GM21717 (cell line): ENCODE measurements around the gene PTCHD4.

Experiments used
- ATAC-seq: cut with Tn5 transposase; IDR thresholded peaks from one replicate; pipeline ENCODE4 v1.9.1; 2021; ENCODE audit warnings: mild to moderate bottlenecking, moderate library complexity; ENCODE audit not compliant: unreplicated experiment

The PTCHD4 gene

DNA sequence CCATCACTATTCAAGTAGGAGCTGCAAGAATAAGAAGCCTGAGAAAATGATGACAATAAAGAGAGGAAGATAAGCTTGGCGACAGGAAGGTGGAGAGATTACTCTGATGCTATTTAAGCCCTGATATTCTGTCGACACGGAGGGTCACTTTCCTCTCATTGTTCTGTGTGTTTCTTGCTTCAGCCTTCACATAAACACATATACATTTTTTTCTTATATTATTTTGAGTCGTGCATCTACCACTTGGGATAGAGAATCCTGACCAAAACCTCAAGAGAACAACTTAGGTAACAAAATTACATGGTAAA lies 10.5 kb downstream of the PTCHD4 start:
- ATAC-seq: no peak

DNA sequence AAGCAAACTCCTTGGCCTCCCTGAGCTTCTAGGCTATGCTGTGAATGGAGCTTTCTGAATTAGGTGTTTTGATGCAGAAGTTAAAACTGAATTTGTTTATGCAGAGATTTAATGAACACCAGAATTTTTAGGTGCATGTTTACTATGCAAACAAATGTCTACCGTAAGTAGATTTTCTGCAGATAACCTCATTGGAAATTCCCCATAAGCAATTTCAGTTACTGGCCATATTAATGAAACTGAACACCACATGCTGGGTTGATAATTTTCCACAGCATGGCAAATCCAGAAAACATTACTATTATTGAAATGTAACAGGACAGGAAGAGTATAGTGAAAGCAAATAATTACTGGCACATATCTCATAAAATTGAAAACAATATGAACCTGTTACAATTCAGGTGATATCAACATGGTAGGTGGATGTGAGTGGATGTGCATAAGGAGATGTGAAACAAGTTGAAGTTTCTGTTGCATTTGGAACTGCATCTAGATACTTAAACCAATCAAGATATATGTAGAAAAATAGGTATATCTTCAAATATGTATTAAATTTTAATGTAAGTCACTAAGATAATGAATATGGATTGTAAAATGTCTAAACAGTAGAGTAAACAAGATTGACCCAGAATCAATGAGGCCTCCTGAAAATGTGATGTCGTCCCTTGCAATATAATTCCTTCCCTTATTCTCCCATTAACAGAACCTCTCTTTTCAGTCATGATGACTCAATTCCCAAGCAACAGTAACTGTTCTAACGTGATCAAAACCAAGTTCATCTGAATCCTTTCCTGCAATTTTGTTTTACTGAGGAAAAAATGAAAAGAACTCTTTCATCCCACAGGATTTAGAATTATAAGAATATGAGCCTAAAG lies 11.0 kb downstream of the PTCHD4 start:
- no peak for ATAC-seq

GRCh38 chr6:48098923-48099322 lies 12.1 kb downstream of the PTCHD4 start:
- ATAC-seq: no peak

DNA sequence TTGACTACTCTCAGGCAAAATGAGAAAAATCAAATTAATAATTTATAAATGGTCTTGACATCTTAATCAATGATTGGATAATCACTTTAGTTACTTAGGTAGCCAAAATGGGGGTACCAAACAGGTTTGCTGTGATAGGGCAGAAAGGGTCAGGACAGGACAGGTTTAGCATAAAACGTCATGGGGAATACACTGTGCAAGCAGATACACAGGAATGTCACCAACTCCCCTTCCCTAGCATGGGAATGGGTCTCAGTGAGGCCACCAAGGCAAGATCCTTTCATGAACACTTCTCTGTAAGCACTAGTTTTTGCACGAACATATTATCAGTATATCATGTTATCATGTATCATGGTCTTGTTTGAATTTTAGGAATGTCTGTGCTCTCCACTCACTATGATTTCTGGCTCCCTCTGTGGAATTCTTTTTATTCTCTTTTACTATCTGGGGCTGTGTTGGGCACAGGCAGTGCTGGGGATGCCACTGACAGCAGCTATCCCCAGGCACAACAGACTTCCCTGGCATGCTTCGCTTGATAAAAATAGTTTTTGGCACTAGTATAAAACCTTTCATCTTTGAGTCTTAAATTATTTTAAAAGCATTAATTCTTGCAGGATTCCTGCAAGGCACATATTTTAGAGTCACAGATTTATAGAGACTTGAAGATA lies 18.3 kb downstream of the PTCHD4 start:
- ATAC-seq: no peak

- no peak for ATAC-seq
Observed at GRCh38 chr6:48090546-48090945, 20.5 kb downstream of the PTCHD4 start.

DNA sequence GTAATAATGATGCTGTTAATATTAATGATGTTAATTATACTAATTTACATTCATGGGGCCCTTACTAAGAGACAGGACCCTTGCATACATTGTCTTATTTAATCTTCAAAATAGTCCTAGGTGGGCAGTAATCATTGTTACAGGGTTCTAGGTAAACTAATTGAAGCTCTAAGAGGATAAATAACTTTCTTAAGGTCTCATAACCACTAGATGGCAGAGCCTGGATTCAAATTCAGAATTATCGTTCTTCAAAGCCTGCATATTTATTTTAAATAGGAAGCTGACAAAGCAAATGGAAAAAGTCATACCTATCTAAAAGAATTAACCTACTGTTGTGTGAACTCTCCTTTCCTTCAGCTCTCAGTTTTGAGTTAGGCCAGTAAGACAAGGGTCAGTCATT lies 23.5 kb downstream of the PTCHD4 start:
- ATAC-seq: no peak

DNA sequence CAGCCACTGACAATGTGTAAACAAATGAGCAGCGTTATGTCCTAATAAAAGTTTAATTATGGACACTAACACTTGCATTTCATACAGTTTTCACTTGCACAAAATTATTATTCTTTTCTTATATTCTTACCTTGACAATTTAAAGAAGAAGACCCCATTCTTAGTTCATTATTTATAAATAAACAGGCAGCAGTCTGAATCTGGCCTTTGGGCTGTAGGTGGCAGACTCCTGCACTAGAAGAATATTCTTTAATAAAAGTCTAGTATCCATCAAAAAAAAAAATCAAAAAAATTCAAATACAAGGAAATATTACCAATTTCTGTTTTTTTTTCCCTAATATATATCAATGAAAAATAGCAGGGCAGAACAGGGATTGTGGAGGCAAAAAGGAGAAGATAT lies 24.8 kb downstream of the PTCHD4 start:
- ATAC-seq: no peak

DNA sequence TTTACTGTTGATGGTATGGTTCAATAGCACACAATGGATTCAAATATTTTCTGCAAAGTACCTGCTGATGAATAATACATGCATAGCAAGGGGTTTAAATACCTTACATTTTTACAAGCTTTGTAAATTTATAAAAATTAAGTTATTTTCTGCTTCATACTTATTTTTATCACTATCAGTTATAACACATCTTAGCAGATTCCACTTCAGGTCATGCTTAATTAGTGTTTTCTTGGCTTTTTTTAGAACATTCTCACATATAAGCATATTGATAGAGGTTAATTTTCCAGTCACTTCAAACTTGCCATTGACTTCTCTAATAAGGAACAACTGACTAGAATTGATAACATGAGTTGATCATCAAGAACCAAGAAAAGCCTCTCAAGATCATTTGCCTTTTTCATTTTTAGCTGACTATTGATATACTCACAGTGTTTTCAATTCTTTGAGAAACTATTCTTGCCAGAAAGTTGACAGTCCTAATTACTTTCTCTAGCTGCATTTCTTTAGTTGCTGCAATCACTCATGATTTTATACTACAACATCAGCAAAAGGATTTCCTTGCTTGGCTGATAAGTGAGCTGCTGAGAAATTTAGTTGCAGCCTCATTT lies 25.8 kb downstream of the PTCHD4 start:
- ATAC-seq: no peak

DNA sequence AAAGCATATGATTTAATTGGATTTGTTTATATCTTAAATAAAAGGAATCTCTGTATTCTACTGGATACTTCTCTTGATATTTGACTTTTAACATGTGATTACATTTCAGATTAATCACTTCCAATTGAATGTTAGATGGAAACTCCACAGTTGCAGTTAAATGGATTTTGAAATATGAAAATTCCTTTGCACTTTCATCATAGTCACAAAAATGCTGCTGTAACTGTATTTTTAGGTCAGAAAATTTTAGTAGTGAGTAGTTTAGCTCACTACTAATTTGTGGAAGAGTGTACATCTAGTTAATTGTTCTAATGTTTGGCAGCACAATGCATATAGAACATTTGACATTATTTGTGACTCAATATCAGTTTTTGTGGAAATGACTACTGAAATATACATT lies 26.8 kb downstream of the PTCHD4 start:
- no peak for ATAC-seq

- ATAC-seq: no peak
Observed at GRCh38 chr6:48080227-48081009, 30.6 kb downstream of the PTCHD4 start.

DNA sequence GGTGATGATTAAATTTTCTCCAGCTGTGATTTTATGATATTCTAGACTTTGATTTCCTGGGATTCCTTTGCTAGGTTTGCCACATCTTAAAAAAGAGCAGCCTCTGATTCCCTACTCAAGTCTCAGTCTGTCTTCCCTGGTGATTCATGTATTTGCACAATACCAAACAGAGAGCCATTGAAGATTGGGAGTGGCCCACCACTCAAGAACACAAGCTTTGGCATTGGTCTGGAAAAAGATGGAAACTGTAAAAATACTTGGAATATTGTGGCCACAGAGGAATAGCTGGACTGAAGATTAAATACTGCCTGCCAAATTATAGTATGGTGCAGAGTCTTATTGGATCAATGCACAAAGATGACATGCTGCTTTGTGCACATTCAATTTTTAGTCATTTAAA lies 32.9 kb downstream of the PTCHD4 start:
- no peak for ATAC-seq

GRCh38 chr6:48075181-48075580 lies 35.8 kb downstream of the PTCHD4 start:
- ATAC-seq: no peak

GRCh38 chr6:48073976-48074767 lies 36.8 kb downstream of the PTCHD4 start:
- ATAC-seq: no peak

DNA sequence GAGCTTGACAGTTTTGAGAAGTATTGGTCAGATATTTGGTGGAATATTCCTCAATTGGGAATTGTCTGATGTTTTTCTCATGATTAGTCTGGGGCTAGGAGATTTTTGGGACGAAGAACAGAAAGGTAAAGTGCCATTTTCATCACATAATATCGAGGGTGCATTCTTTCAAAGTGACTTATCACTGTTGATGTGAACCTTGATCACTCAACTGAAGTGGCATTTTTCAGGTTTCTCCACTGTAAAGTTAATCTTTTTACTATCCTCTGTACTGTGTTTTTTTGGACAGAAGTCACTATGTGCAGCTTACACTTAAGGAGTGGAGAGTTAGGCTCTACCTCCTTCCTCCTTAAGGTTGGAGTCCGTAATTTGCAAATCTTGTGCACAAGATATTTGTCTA lies 39.2 kb downstream of the PTCHD4 start:
- ATAC-seq: no peak

- no peak for ATAC-seq
Observed at GRCh38 chr6:48069280-48069679, 41.7 kb downstream of the PTCHD4 start.

- no peak for ATAC-seq
Observed at GRCh38 chr6:48068278-48069251, 42.4 kb downstream of the PTCHD4 start.

GRCh38 chr6:48067886-48068277 lies 43.1 kb downstream of the PTCHD4 start:
- no peak for ATAC-seq

GRCh38 chr6:48067148-48067712 lies 43.8 kb downstream of the PTCHD4 start:
- ATAC-seq: no peak
